ENCODE data around the gene PCP4.

The PCP4 gene

GRCh38 chr21:39976800-39977199 is 109.6 kb downstream of the PCP4 start:
- DNase-seq (ENCODE audit: low spot score), result no peak

Data from HuH-7 (cell line).